HG03460 (cell line): ENCODE measurements around the gene EEF2K.
"Not testable (repeated sequence)": the region's sequence is repeated elsewhere in the genome, so short reads cannot be mapped to it uniquely, and the experiment has no call there.

ENCODE experiments used
- ATAC-seq: cut with Tn5 transposase; IDR thresholded peaks from one replicate; pipeline ENCODE4 v1.9.1; 2021; ENCODE audit not compliant: unreplicated experiment

Gene EEF2K

DNA sequence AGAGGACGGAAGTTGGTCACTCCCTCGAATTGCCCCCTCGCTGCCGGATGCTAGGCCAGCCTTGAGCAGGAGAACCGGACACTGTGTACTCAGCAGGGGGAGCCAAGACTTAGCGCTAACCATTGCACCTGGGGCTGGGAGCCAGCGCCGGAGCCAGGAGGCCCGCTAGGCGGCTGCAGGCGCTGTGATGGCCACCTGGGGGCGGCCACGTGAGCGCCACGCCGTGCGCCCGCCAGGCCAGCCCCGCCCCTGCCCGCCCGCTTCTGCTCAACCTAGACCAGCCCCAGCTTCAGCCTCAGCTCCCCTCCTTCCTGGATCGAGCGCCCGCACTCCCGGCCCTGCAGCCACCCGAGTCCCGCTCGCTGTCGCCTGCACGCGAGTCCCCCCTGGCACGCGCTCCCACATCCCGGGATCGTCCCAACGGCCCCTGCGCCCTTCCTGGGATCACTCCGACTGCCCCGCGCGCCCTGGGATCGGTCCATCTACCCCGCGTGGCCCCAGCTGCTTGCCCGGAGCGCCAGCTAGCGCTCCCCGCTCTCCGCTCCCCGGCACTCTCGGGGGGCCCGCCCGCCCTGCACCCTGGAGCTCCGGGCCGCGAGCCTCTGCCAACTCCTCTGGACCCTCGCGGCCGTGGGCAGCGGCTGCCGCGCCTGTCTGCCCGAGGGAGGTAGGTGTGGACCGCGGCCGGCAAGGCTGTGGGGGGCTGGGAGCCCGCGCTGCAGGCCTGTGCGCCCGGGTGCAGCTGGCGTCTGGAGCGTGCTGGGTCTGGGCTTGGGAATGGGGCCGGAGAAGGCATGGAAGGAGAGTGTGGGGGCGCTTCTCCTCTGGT lies at the start of gene EEF2K:
EEF2K (plus strand) TSS at position 266 of the 829 bp plus-strand sequence. CDS start 19,452 bp downstream, outside the sequence.
- peak; percentile 86 for ATAC-seq

DNA sequence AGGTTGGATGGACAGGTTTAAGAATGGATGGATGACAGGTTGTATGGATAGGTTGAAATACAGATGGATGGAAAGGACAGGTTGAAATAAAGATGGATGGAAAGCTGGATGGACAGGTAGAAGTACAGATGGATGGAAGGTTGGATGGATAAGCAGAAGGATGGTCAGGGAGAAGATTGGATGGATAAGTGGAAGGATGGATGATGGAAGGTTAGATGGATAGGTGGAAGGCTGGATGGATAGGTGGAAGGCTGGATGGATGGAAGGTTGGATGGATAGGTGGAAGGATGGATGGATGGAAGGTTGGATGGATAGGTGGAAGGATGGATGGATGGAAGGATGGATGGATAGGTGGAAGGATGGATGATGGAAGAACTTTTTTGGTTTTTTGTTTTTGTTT lies 44.7 kb upstream of the EEF2K start:
- ATAC-seq: no peak

DNA sequence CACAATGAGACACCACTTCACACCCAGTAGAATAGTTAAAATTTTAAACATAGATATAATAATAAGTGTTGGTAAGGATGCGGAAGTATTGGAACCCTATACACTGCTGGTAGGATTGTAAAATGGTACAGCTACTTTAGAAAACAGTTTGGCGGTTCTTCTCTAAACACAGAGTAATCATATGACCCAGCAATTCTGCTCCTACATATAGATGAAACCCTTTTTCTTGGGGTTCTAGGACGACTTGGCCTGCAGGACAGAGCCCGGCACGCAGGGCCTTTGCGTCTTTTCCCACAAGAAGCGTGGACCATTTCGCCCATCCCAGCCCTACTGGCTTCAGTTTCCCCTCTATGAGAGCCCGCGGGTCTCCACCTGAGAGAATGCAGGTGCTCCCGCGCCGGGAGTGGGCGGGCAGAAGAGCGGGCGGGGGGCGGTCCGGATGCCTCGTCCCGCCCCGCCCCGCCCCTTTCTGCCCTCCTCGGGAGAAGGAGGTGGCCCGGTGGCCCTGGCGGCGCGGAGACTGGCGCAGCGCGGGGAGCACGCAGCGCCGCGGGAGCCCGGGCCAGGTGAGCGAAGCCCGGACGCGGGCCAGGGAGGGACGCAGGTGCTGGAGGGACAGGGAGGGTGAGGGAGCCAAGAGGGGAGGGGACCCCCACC lies 44.0 kb upstream of the EEF2K start, which contains the start of gene SDR42E2:
SDR42E2 (plus strand) TSS at position 508 of the 657 bp plus-strand sequence. CDS start 3,077 bp downstream, outside the sequence.
- ATAC-seq: no peak

DNA sequence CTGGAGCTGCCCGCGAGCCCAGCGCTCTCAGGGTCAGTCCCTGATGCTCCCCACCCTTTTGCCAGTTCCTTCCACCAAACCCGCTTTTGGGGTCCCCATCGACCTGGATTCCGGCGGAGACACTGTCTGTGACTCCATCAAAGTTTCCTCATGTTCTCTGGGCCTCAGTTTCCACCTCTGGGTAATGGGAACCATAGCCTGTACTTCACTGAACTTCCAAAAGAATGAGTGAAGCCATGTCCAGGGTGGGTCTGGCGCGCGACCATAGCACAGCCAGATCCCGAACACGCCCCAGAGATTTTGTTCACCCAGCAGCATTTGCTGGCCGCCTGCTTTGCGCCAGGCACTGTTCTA lies 43.4 kb upstream of the EEF2K start:
- ATAC-seq: no peak

DNA sequence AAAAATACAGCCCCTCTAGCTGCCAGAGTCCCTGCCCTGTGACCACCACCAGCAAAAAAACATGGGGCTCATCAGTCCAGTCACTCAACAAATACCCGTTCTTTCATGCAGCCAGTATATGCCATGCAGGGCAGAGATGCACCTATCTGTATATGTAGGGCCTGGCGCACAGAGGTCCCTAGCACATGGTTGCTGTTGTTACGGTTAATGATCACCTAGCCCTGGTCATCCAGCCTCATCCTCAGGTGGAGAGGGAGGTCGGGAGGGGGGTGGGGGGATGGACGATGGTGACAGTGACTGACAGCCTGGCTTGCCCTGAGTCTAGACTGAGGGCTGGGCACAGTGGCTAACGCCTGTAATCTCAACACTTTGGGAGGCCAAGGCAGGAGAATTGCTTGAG lies 42.3 kb upstream of the EEF2K start:
- no peak for ATAC-seq

DNA sequence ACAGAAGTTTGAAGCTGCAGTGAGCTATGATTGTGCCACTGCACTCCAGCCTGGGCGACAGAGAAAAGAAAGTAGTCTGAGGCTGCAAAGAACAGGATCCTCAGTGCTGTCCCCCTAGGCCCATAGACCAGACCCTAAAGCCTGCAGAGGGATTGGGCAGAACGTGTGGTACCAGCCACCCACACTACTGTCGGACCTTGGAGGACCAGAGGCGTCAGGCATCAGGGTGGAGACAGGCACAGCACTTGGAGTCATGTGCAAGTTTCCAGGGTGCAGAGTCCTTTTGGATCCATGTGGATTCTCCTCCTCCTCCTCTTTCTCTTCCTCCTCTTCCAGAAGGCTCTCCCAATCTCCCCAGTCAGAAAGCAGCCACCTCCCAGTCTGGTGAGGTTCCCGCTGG lies 41.6 kb upstream of the EEF2K start:
- no peak for ATAC-seq

GRCh38 chr16:22165508-22166285 lies 40.4 kb upstream of the EEF2K start:
- ATAC-seq: no peak

- no peak for ATAC-seq
Observed at GRCh38 chr16:22171953-22172352, 34.1 kb upstream of the EEF2K start.

DNA sequence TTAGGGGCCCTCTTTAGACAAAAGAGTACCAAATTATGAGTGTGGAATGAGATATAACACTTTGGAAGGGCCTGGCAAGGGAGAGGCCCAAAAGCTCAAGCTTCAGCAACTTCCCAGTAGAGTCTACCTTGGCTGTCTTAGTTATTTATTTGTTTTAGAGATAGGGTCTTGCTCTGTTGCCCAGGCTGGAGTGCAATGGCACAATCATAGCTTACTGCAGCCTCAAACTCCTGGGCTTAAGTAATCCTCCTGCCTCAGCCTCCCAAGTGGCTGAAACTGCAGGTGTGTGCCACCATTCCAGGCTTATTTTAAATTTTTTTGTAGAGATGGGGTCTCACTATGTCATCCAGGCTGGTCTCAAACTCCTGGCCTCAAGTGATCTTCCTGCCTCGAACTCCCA lies 33.4 kb upstream of the EEF2K start:
- ATAC-seq: not testable (repeated sequence)

DNA sequence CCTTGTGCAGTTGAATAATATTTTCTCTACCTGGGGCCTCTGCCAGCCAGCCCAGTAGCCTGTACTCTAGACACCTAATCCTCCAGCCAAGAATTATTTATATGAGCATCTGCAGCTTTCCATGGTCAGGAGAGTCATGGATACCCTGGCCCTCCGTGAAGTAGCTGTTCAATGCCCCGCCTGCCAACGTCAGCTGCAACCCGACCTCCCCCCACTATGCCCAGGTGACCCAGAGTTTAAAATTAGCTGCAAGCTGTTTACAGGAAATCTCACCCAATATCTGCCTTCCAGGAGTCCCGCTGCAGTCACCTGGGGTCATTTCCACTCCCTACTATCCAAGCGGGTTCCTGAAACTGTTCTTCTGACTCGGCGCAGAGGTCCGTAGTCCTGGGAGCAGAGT lies 31.4 kb upstream of the EEF2K start:
- ATAC-seq: no peak

GRCh38 chr16:22177968-22178930 lies 27.8 kb upstream of the EEF2K start:
- no peak for ATAC-seq

GRCh38 chr16:22181426-22181825 lies 24.7 kb upstream of the EEF2K start:
- ATAC-seq: no peak

- no peak for ATAC-seq
Observed at GRCh38 chr16:22181843-22182242, 24.2 kb upstream of the EEF2K start.

- ATAC-seq: no peak
Observed at GRCh38 chr16:22183335-22183734, 22.7 kb upstream of the EEF2K start.

DNA sequence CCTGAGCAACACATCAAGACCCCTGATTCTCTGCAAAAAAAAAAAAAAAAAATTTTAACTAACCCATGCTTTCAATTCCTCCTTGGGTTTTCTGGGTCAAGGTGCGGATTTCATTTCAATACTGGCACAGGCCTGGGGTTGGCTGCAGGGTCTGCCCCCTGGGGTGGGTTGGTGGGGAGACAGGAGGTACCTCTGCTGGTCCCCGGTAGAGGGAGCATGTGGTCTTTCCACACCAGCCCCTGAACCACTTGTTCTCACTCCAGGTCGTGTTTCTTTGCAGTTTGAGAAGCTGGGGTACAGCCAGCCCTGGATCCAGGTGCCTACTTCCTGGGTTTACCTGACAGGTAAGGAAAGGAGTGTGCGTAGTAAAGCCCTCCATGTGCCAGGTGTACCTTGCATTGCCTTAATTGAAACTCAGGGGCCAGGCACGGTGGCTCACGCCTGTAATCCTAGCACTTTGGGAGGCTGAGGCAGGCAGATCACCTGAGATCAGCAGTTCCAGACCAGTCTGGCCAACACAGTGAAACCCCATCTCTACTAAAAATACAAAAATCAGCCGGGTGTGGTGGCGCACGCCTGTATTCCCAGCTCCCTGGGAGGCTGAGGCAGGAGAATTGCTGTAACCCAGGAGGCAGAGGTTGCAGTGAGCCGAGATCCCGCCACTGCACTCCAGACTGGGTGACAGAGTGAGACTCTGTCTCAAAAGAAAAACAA lies 22.0 kb upstream of the EEF2K start:
- ATAC-seq: no peak

DNA sequence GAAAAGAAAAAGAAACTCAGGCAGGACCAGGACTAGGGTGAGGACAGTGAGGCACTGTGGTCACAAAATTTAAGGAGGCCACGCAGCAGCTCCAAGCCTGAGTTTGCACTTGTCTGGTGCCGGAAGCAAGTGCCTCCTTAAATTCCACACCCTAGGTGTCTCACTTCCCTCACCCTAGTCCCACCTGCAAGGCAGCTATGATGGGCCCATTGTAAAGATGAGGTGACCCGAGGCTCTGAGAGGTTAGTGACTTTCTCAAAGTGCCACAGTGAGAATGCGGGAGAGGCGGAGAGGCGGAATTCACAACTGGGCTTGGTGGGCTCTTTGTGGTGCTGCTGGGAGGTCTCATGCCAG lies 21.5 kb upstream of the EEF2K start:
- ATAC-seq: no peak

DNA sequence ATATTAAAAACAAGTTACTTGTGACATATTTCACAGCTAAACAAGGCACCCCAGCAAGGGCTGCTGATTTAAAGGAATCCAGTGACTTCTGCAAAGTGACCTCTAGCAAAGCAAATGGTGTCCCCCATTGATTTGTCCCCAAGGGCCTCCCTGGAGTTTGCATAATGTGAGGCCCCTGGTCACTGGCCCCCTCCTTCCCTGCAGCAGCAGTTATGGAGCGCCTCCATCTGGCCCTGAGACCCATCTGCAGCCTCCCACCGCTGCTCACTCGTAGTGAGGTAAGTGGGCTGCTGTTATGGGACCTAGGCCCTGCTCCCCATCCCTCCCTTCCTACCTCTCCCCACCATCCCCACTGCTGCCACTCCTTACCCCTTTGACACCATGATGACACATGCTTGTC lies 19.6 kb upstream of the EEF2K start:
- no peak for ATAC-seq

- ATAC-seq: no peak
Observed at GRCh38 chr16:22188267-22188594, 17.8 kb upstream of the EEF2K start.

DNA sequence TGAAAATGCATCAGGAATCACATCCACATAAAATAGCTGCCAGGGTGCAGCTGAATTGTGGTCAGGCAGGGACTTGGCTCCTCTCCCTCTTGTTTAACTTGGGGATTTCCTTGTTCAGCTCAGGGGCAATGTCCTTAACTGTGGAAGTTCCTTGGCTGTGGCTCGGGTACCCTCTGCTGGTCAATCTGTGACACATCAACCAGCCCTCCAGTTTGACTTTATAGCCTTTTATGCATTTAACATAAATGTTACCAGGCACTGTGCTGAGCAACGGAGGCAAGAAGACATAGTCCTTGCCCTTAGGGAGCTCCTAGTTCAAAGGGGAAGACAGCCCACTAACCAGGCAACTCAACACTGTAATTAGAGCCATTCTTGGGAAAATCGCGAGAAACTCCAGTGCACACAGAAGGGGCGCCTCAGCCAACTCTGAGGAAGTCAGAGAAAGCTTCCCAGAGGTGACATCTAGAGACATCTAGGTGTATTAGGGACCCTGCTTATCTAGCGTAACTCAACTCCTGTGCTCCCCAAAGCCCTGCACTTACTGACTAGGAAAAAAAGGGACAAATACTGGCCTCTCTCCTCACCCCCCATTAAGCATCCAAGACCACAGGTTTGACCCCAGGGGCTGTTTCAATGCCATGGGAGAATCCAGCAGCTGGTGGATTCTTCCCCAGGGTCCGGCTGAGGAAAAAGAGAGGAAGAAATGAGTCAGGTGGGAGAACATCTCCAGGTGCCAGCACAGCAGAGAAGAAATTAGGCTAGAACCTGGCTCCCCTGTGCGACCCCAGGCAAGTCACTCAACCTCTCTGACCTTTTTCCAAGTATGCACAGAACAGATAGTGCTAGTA lies 17.3 kb upstream of the EEF2K start:
- no peak for ATAC-seq
